Nephron (organoid): ENCODE data around the gene TMEM95.
A peak's percentile ranks its signal among the peaks of the same experiment; 100 is the strongest.
"Not testable (repeated sequence)": the region's sequence is repeated elsewhere in the genome, so short reads cannot be mapped to it uniquely, and the experiment has no call there.

ENCODE experiments used
- H3K27ac Mint-ChIP-seq, 3 experiments: 2 replicates each; pipeline ENCODE4 v1.8.0; 2020; ENCODE audit warnings: mixed read lengths in 3 of 3, mild to moderate bottlenecking in 2 of 3, moderate library complexity in 1 of 3
- H3K27me3 Mint-ChIP-seq: 2 replicates; pipeline ENCODE4 v1.8.0; 2021; ENCODE audit warnings: low read depth, mild to moderate bottlenecking, moderate library complexity, mixed read lengths
- H3K36me3 Mint-ChIP-seq: 2 replicates; pipeline ENCODE4 v1.8.0; 2020; ENCODE audit warnings: low read depth, mixed read lengths
- H3K4me1 Mint-ChIP-seq: 2 replicates; pipeline ENCODE4 v1.8.0; 2020; ENCODE audit warnings: mixed read lengths
- H3K4me3 Mint-ChIP-seq, 3 experiments: 2 replicates each; pipeline ENCODE4 v1.8.0; 2020; ENCODE audit warnings: mild to moderate bottlenecking in 3 of 3, mixed read lengths in 3 of 3, moderate library complexity in 2 of 3
- H3K9me3 Mint-ChIP-seq: 2 replicates; pipeline ENCODE4 v1.8.0; 2020; ENCODE audit warnings: mixed read lengths
- TF ChIP-seq, protein P1 (sequence below), 3 experiments: fragments of 200-600 bp; sonication (generic); IDR thresholded peaks; one replicate each; pipeline ENCODE4 v1.5.0; 2021; ENCODE audit warnings: antibody characterized with exemption in 3 of 3; ENCODE audit not compliant: unreplicated experiment in 3 of 3

The TMEM95 gene

DNA sequence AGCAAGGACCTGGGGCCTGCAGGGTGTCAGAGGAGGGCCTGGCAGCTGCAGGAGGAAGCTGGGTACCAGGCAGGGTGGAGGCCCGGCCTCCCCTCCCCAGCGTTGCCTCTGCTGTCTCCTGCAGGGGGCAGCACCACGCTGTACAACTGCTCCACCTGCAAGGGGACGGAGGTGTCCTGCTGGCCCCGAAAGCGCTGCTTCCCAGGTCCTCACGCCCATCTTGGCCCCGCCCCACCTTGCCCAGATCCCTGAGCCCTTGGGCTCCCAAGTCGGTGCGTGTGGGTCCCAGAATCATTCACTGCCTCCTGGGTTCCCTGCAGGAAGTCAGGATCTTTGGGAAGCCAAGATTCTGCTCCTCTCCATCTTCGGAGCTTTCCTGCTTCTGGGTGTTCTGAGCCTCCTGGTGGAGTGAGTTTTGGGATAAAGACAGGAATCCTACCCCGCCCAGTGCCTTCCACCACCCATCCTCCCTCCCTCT, 1.2 kb downstream of the TMEM95 start:
- Mint-ChIP-seq H3K27ac (no peak overlapping the region), H3K9me3 (no peaks in the 10 kb centered on the region), H3K4me1 (peaks cover 21% of the 10 kb centered on the region), H3K36me3 (no peaks in the 10 kb centered on the region), H3K27me3 (peaks cover 6% of the 10 kb centered on the region), H3K4me3 (no peak overlapping the region)
- TF ChIP-seq, protein P1, sequence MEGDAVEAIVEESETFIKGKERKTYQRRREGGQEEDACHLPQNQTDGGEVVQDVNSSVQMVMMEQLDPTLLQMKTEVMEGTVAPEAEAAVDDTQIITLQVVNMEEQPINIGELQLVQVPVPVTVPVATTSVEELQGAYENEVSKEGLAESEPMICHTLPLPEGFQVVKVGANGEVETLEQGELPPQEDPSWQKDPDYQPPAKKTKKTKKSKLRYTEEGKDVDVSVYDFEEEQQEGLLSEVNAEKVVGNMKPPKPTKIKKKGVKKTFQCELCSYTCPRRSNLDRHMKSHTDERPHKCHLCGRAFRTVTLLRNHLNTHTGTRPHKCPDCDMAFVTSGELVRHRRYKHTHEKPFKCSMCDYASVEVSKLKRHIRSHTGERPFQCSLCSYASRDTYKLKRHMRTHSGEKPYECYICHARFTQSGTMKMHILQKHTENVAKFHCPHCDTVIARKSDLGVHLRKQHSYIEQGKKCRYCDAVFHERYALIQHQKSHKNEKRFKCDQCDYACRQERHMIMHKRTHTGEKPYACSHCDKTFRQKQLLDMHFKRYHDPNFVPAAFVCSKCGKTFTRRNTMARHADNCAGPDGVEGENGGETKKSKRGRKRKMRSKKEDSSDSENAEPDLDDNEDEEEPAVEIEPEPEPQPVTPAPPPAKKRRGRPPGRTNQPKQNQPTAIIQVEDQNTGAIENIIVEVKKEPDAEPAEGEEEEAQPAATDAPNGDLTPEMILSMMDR (IDR thresholded peaks at IDR 0.05; ENCODE audit: unreplicated experiment in 3 of 3), result peak; percentile 80 to 86 (median 84)

DNA sequence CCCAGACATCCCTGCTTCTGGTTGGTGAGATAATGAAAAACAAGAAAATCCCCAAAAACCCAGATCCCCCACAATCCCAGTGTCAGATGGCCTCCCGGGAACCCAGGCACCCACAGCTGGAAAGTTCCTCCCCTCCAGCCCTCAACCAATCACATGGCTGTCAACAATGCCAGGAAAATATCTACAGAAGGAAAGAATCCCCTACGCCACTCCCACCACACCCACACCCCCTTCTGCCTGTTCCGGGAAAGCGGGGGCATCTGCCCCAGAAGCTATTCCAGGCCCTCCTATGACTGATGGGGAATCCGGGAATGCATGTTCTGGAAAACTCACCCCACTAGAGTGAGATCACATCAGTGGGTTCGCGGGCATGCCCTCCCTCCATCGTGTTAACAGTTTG, 1.8 kb downstream of the TMEM95 start:
- peaks cover 21% of the 10 kb centered on the region for H3K4me1 Mint-ChIP-seq
- H3K27me3 Mint-ChIP-seq, result peaks cover 8% of the 10 kb centered on the region
- H3K9me3 Mint-ChIP-seq, result no peaks in the 10 kb centered on the region
- H3K4me3 Mint-ChIP-seq, result no peak overlapping the region
- TF ChIP-seq, protein P1 (IDR thresholded peaks at IDR 0.05; ENCODE audit: unreplicated experiment in 3 of 3), result no peak
- no peaks in the 10 kb centered on the region for H3K36me3 Mint-ChIP-seq
- no peak overlapping the region for H3K27ac Mint-ChIP-seq

DNA sequence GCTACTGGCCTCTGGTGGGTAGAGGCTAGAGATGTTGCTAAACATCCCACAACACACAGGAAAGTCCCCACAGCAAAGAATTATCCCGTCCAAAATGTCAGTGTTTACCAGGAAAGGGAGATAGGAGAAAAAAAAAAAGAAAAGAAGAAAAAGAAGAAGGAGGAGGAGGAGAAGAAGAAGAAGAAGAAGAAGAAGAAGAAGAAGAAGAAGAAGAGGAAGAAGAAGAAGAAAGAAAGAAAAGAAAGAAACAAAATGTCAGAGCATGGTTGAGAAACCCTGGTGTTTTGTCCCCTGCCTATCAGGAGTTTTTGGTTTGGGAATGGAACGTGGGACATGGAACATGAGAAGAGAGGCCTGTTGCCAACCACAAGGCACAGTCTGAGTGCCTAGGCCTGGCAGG, 2.4 kb downstream of the TMEM95 start:
- H3K4me3 Mint-ChIP-seq, result no peak overlapping the region
- H3K9me3 Mint-ChIP-seq, result no peaks in the 10 kb centered on the region
- TF ChIP-seq, protein P1 (IDR thresholded peaks at IDR 0.05; ENCODE audit: unreplicated experiment in 3 of 3), result no peak
- no peaks in the 10 kb centered on the region for H3K36me3 Mint-ChIP-seq
- H3K27ac Mint-ChIP-seq, result no peak overlapping the region
- peaks cover 13% of the 10 kb centered on the region for H3K27me3 Mint-ChIP-seq
- H3K4me1 Mint-ChIP-seq, result peaks cover 20% of the 10 kb centered on the region

DNA sequence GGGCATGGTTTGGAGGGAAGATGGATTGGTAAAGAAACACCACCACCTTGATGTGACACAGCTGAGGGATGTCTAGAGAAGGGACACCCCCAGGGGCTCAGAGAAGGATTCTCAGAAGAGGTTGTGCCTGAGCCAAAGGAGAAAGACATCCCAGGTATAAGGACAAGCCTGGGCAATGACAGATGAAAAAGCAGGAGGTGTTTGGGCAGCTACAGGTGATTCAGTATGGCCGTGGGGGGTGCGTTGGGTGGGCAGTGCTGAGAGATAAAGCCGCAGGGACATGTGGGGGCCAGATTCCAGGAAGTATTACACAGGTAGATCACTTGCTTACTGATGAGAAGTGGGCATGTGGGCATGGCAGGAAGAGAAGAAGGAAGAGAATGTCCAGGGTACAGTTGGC, 7.0 kb downstream of the TMEM95 start:
- TF ChIP-seq, protein P1 (IDR thresholded peaks at IDR 0.05; ENCODE audit: unreplicated experiment in 3 of 3), result no peak
- Mint-ChIP-seq H3K36me3 (no peaks in the 10 kb centered on the region), H3K4me1 (no peaks in the 10 kb centered on the region), H3K4me3 (no peak overlapping the region), H3K27me3 (peaks cover 13% of the 10 kb centered on the region), H3K27ac (no peak overlapping the region), H3K9me3 (no peaks in the 10 kb centered on the region)

DNA sequence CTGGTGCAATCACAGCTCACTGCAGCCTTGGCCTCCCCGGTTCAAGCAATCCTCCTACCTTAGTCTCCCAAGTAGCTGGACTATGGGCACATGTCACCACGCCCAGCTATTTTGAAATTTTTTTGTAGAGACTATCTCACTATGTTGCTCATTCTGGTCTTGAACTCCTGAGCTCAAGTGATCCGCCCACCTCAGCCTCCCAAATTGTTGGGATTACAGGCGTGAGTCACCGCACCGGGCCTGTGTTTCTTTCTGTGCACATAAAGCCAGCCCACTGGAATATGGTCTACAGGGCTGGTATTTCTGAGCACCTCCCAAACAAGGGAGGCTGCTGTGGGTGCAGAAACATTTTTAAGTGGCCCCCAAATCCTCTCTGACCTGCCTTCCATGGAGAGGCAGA, 8.4 kb downstream of the TMEM95 start:
- no peak overlapping the region for H3K4me3 Mint-ChIP-seq
- no peaks in the 10 kb centered on the region for H3K9me3 Mint-ChIP-seq
- no peaks in the 10 kb centered on the region for H3K4me1 Mint-ChIP-seq
- H3K36me3 Mint-ChIP-seq, result no peaks in the 10 kb centered on the region
- peaks cover 10% of the 10 kb centered on the region for H3K27me3 Mint-ChIP-seq
- TF ChIP-seq, protein P1 (IDR thresholded peaks at IDR 0.05; ENCODE audit: unreplicated experiment in 3 of 3), result no peak
- no peak overlapping the region for H3K27ac Mint-ChIP-seq

DNA sequence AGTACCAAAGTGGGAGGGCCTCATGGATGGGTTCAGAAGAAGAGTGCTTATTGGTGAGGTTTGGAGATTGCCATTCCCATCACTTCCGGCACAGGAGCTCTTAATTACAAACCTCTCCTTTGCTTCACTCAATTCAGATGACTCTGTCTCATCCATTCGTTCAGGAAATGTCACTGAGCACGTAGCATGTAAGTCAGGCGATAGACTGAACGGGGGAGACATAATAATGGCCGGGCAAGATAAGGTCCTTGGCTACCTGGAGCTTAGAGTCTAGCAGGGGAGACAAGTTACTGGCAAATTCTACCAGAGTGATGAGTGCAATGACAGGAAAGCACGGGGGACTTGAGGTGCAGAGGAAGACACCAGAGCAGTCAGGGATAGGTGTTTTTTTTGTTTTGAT, 11.0 kb downstream of the TMEM95 start:
- not testable (repeated sequence) for H3K4me3 Mint-ChIP-seq, H3K36me3 Mint-ChIP-seq

More for the DNA sequence above, 11.0 kb downstream of the TMEM95 start:
- peaks cover 21% of the 10 kb centered on the region for H3K27me3 Mint-ChIP-seq
- H3K9me3 Mint-ChIP-seq, H3K27ac Mint-ChIP-seq, H3K4me1 Mint-ChIP-seq: not testable (repeated sequence)
